SU-DHL-6 (cell line): ENCODE measurements around the gene ITGAE.

Source experiments
- H2AFZ ChIP-seq: fragments of 200-600 bp; sonication (generic); 2 replicates; pipeline ENCODE4 v1.6.1; 2014; ENCODE audit warnings: low read depth, mild to moderate bottlenecking, moderate library complexity, mixed read lengths, antibody characterized with exemption, low read length; ENCODE audit not compliant: severe bottlenecking
- H3F3A ChIP-seq: fragments of 200-600 bp; shearing (Covaris generic); 2 replicates; pipeline ENCODE4 v1.6.0; 2016; ENCODE audit warnings: antibody characterized with exemption, mild to moderate bottlenecking; ENCODE audit not compliant: insufficient read depth
- H3K27ac ChIP-seq: fragments of 200-600 bp; sonication (generic); 2 replicates; pipeline ENCODE4 v1.5.1; 2016; ENCODE audit warnings: low read depth, mild to moderate bottlenecking, low read length, moderate library complexity, mixed read lengths
- H3K27me3 ChIP-seq: fragments of 200-600 bp; sonication (generic), shearing (Covaris generic); 2 replicates; pipeline ENCODE4 v1.6.0; 2014; ENCODE audit warnings: mild to moderate bottlenecking, low read length
- H3K36me3 ChIP-seq: fragments of 200-600 bp; sonication (generic); 2 replicates; pipeline ENCODE4 v1.6.1; 2014; ENCODE audit warnings: mild to moderate bottlenecking, low read length, mixed read lengths
- H3K4me2 ChIP-seq: fragments of 300-600, 200-600 bp; shearing (Covaris generic), sonication (generic); 2 replicates; pipeline ENCODE4 v1.6.0; 2014; ENCODE audit warnings: low read length, low read depth, mild to moderate bottlenecking; ENCODE audit not compliant: poor library complexity, severe bottlenecking
- H3K4me3 ChIP-seq: fragments of 200-600 bp; sonication (generic); 2 replicates; pipeline ENCODE4 v1.5.1; 2014; ENCODE audit warnings: antibody characterized with exemption, low read length, mild to moderate bottlenecking, mixed read lengths; ENCODE audit not compliant: insufficient read depth, poor library complexity, severe bottlenecking
- H3K79me2 ChIP-seq: fragments of 200-600 bp; sonication (generic); 2 replicates; pipeline ENCODE4 v1.6.1; 2014; ENCODE audit warnings: mild to moderate bottlenecking, low read length, moderate library complexity; ENCODE audit not compliant: insufficient read depth
- H3K9ac ChIP-seq: fragments of 200-600 bp; sonication (generic); 2 replicates; pipeline ENCODE4 v1.7.0; 2014; ENCODE audit warnings: mild to moderate bottlenecking, low read length
- H3K9me2 ChIP-seq: fragments of 200-600 bp; sonication (generic); replicated peaks from 2 replicates; pipeline ENCODE4 v1.6.1; 2014; ENCODE audit warnings: low read length; ENCODE audit not compliant: insufficient read depth
- H3K9me3 ChIP-seq: fragments of 200-600 bp; sonication (generic); 2 replicates; pipeline ENCODE4 v1.6.1; 2014; ENCODE audit warnings: low read length, mixed read lengths; ENCODE audit not compliant: insufficient read depth
- H4K20me1 ChIP-seq: fragments of 200-600 bp; sonication (generic); 2 replicates; pipeline ENCODE4 v1.6.1; 2014; ENCODE audit warnings: low read depth, mild to moderate bottlenecking, antibody characterized with exemption, low read length, moderate library complexity, mixed read lengths
- CTCF ChIP-seq: fragments of 200-600 bp; sonication (generic); IDR thresholded peaks from one replicate; pipeline ENCODE4 v1.5.1; 2017; ENCODE audit warnings: antibody characterized with exemption, mild to moderate bottlenecking, low read length, moderate library complexity; ENCODE audit not compliant: insufficient read depth, poor library complexity, severe bottlenecking
- EZH2phosphoT487 ChIP-seq: fragments of 200-600 bp; sonication (generic), shearing (Covaris generic); conservative IDR thresholded peaks from 2 replicates; pipeline ENCODE4 v1.6.1; 2018; ENCODE audit warnings: mild to moderate bottlenecking, antibody characterized with exemption, low read length, moderate library complexity, mixed read lengths

ITGAE gene

GRCh38 chr17:3814361-3814760, 13.4 kb upstream of the ITGAE start:
- Histone ChIP-seq H3K4me2 (no peak overlapping the region), H3K9me3 (no peaks in the 10 kb centered on the region), H3F3A (no peaks in the 10 kb centered on the region), H3K27ac (no peak overlapping the region), H3K9me2 (no peaks in the 10 kb centered on the region), H3K27me3 (no peaks in the 10 kb centered on the region), H3K9ac (no peak overlapping the region), H3K79me2 (no peaks in the 10 kb centered on the region), H4K20me1 (no peaks in the 10 kb centered on the region), H2AFZ (no peak overlapping the region), H3K4me3 (no peak overlapping the region), H3K36me3 (no peaks in the 10 kb centered on the region; the same call in 1 of the 2 replicates)
- TF ChIP-seq EZH2phosphoT487: no peak
- no peak for TF ChIP-seq CTCF

GRCh38 chr17:3813171-3813570, 12.2 kb upstream of the ITGAE start:
- Histone ChIP-seq H4K20me1 (no peaks in the 10 kb centered on the region), H3K79me2 (no peaks in the 10 kb centered on the region), H3K27me3 (no peaks in the 10 kb centered on the region), H3F3A (no peaks in the 10 kb centered on the region), H3K4me2 (no peak overlapping the region), H3K9me2 (no peaks in the 10 kb centered on the region), H3K9ac (no peak overlapping the region), H2AFZ (no peak overlapping the region), H3K4me3 (no peak overlapping the region), H3K27ac (no peak overlapping the region), H3K36me3 (no peaks in the 10 kb centered on the region; the same call in 1 of the 2 replicates), H3K9me3 (no peaks in the 10 kb centered on the region)
- TF ChIP-seq EZH2phosphoT487: no peak

- TF ChIP-seq EZH2phosphoT487 (no peak), CTCF (no peak)
- Histone ChIP-seq H3K36me3 (no peaks in the 10 kb centered on the region; the same call in 1 of the 2 replicates), H3K4me3 (no peak overlapping the region), H3F3A (no peaks in the 10 kb centered on the region), H3K27me3 (no peaks in the 10 kb centered on the region), H3K9me2 (no peaks in the 10 kb centered on the region), H3K9ac (no peak overlapping the region), H3K4me2 (no peak overlapping the region), H3K27ac (no peak overlapping the region), H4K20me1 (no peaks in the 10 kb centered on the region), H3K79me2 (no peaks in the 10 kb centered on the region), H3K9me3 (no peaks in the 10 kb centered on the region), H2AFZ (no peak overlapping the region)
Measured at GRCh38 chr17:3812771-3813170, 11.8 kb upstream of the ITGAE start.

- Histone ChIP-seq H3K4me3 (no peak overlapping the region), H3K4me2 (no peak overlapping the region), H2AFZ (no peak overlapping the region), H3K27me3 (no peaks in the 10 kb centered on the region), H3F3A (no peaks in the 10 kb centered on the region), H3K79me2 (no peaks in the 10 kb centered on the region), H3K27ac (no peak overlapping the region), H3K36me3 (no peaks in the 10 kb centered on the region; the same call in 1 of the 2 replicates), H4K20me1 (no peaks in the 10 kb centered on the region), H3K9me3 (no peaks in the 10 kb centered on the region), H3K9me2 (no peaks in the 10 kb centered on the region), H3K9ac (no peak overlapping the region)
- TF ChIP-seq EZH2phosphoT487 (no peak), CTCF (no peak)
Measured at GRCh38 chr17:3812284-3812683, 11.3 kb upstream of the ITGAE start.
